Measurements from ENCODE around the gene SERPINA9.

DNA sequence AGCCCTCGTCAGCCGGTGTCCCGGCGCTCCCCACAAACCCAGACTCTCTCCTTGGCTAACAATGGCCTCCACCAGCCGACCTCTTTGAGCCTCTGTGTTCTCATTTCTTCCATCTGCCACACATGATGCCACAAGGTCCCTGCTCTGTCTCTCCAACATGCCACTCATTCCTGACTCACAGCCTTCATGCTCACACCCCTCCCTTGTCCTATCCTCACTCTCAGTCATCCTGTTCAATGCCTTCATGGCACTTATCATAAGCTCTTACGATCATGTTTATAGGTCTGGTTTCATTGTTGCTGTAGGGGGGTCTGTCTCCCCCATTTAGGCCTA is 13.8 kb downstream of the SERPINA9 start:
- TF ChIP-seq EZH2phosphoT487 (IDR thresholded peaks at IDR 0.05; ENCODE audit: insufficient read depth, low read depth) (no peak), EZH2 (IDR thresholded peaks at IDR 0.05; ENCODE audit: insufficient read depth, poor library complexity, severe bottlenecking) (no peak)

Data from GM23248 (cell line).